CD14-positive monocyte (primary cell): ENCODE measurements around the gene DCPS. TPM values are rescaled to one million over a fixed set of nuclear protein-coding genes. Genes with fewer than 3 reads are reported as not detected.

Source experiments
- DNase-seq, 3 donors: peaks; one replicate each; pipeline ENCODE4 v3.0.0-alpha.2; 2011 to 2022
- H2AFZ ChIP-seq: 2 replicates; pipeline ENCODE4 v1.6.0; 2012; ENCODE audit warnings: mild to moderate bottlenecking, low read depth, low read length, inconsistent platforms; ENCODE audit not compliant: insufficient read depth, poor library complexity, severe bottlenecking
- H3K27ac ChIP-seq, 2 donors: 1 replicate in 1 of 2; 2 replicates in 1 of 2; pipeline ENCODE4 v1.5.1; 2012 to 2013; ENCODE audit warnings: low read length in 2 of 2, control low read depth in 1 of 2, inconsistent platforms in 1 of 2, low read depth in 1 of 2, mild to moderate bottlenecking in 1 of 2
- H3K27me3 ChIP-seq, 2 donors: one replicate each; pipeline versions ENCODE4 v1.6.0 to v1.6.1; 2011 to 2013; ENCODE audit warnings: low read length in 2 of 2; ENCODE audit not compliant: control insufficient read depth in 2 of 2, insufficient read depth in 2 of 2
- H3K36me3 ChIP-seq, 2 donors: replicated peaks in 1 of 2; 1 replicate in 1 of 2; 2 replicates in 1 of 2; pipeline versions ENCODE4 v1.5.1 to v1.6.1; 2012 to 2013; ENCODE audit warnings: low read length in 2 of 2, control low read depth in 1 of 2, inconsistent platforms in 1 of 2, mild to moderate bottlenecking in 1 of 2; ENCODE audit not compliant: insufficient read depth in 2 of 2, control insufficient read depth in 1 of 2
- H3K4me1 ChIP-seq, 2 donors: 1 replicate in 1 of 2; 2 replicates in 1 of 2; pipeline versions ENCODE4 v1.5.1 to v1.6.1; 2012 to 2013; ENCODE audit warnings: low read length in 2 of 2, control low read depth in 1 of 2, inconsistent platforms in 1 of 2, mild to moderate bottlenecking in 1 of 2, moderate library complexity in 1 of 2; ENCODE audit not compliant: insufficient read depth in 2 of 2, control insufficient read depth in 1 of 2
- H3K4me2 ChIP-seq: replicated peaks from 2 replicates; pipeline ENCODE3; 2012; ENCODE audit warnings: low read length, moderate library complexity, mild to moderate bottlenecking; ENCODE audit not compliant: poor library complexity, severe bottlenecking; ENCODE audit errors: extremely low read depth
- H3K4me3 ChIP-seq, 3 experiments: fragments of 200-600 bp in 1 of 3; sonication (generic) in 1 of 3; replicated peaks in 1 of 3; 1 replicate in 2 of 3; 2 replicates in 1 of 3; pipeline ENCODE4 v1.5.1; 2011 to 2013; ENCODE audit warnings: low read length in 3 of 3, mild to moderate bottlenecking in 3 of 3, control low read depth in 2 of 3, low read depth in 2 of 3, inconsistent platforms in 1 of 3, moderate library complexity in 1 of 3
- H3K79me2 ChIP-seq: 2 replicates; pipeline ENCODE4 v1.6.0; 2012; ENCODE audit warnings: mild to moderate bottlenecking, control low read depth, inconsistent platforms, low read length, moderate library complexity; ENCODE audit not compliant: insufficient read depth
- H3K9ac ChIP-seq: 2 replicates; pipeline ENCODE4 v1.6.0; 2017; ENCODE audit warnings: low read length, mild to moderate bottlenecking; ENCODE audit not compliant: insufficient read depth, poor library complexity, severe bottlenecking
- H3K9me3 ChIP-seq, 2 donors: replicated peaks in 1 of 2; 1 replicate in 1 of 2; 2 replicates in 1 of 2; pipeline versions ENCODE4 v1.5.1 to v1.6.1; 2012 to 2013; ENCODE audit warnings: low read length in 2 of 2, control low read depth in 1 of 2; ENCODE audit not compliant: control insufficient read depth in 1 of 2, insufficient read depth in 1 of 2
- H4K20me1 ChIP-seq: 2 replicates; pipeline ENCODE4 v1.6.0; 2012; ENCODE audit warnings: mild to moderate bottlenecking, low read length, control low read depth, moderate library complexity; ENCODE audit not compliant: insufficient read depth
- H3K27ac Mint-ChIP-seq, 7 donors: one replicate each; pipeline ENCODE4 v1.8.0; 2020; ENCODE audit warnings: mild to moderate bottlenecking in 7 of 7, mixed read lengths in 7 of 7, moderate library complexity in 6 of 7, inconsistent platforms in 2 of 7
- H3K27me3 Mint-ChIP-seq, 3 donors: one replicate each; pipeline ENCODE4 v1.8.0; 2021 to 2022; ENCODE audit warnings: low read depth in 3 of 3, mild to moderate bottlenecking in 3 of 3, mixed read lengths in 3 of 3, moderate library complexity in 3 of 3, inconsistent platforms in 1 of 3
- H3K36me3 Mint-ChIP-seq, 2 donors: one replicate each; pipeline ENCODE4 v1.8.0; 2020; ENCODE audit warnings: mixed read lengths in 2 of 2, inconsistent platforms in 1 of 2, mild to moderate bottlenecking in 1 of 2
- H3K4me1 Mint-ChIP-seq: one replicate; pipeline ENCODE4 v1.8.0; 2020; ENCODE audit warnings: mild to moderate bottlenecking, mixed read lengths
- H3K4me3 Mint-ChIP-seq, 2 donors: one replicate each; pipeline ENCODE4 v1.8.0; 2020; ENCODE audit warnings: mild to moderate bottlenecking in 2 of 2, mixed read lengths in 2 of 2, moderate library complexity in 1 of 2
- H3K9me3 Mint-ChIP-seq, 7 donors: one replicate each; pipeline ENCODE4 v1.8.0; 2020 to 2022; ENCODE audit warnings: mixed read lengths in 7 of 7, mild to moderate bottlenecking in 6 of 7, moderate library complexity in 6 of 7, inconsistent platforms in 2 of 7
- WGBS: methylation state at CpG from one replicate; pipeline ENCODE4 v1.1.5; 2013; ENCODE audit warnings: missing lambda C conversion rate; ENCODE audit not compliant: insufficient coverage; 5-methylcytosine and 5-hydroxymethylcytosine counted together
- intact Hi-C, 2 donors: fragments of 100-400 bp; cut with micrococcal nuclease; formaldehyde crosslinking; loops; one replicate each; pipeline versions ENCODE4 v1.15.0 to v1.15.1; 2023
- polyA plus RNA-seq, 3 donors: library from polyadenylated mRNA; depleted of rRNA in 1 of 3; unstranded in 2 of 3; stranded (reverse) in 1 of 3; fragments of 300-500 nt in 2 of 3; fragments of >200 nt in 1 of 3; fragmentation: Illumina TruSeq in 2 of 3; gene quantifications; 1 replicate in 2 of 3; 2 replicates in 1 of 3; pipeline ENCODE4 v1.2.3, GENCODE V29; 2012 to 2021
- TF ChIP-seq, protein P1 (sequence below): fragments of 200-600 bp; IDR thresholded peaks from one replicate; pipeline ENCODE4 v1.8.0; 2022; ENCODE audit warnings: antibody characterized with exemption, mild to moderate bottlenecking

The DCPS gene
- polyA plus RNA-seq, 3 donors = 26.3 to 30.7 (median 30.4) TPM

DNA sequence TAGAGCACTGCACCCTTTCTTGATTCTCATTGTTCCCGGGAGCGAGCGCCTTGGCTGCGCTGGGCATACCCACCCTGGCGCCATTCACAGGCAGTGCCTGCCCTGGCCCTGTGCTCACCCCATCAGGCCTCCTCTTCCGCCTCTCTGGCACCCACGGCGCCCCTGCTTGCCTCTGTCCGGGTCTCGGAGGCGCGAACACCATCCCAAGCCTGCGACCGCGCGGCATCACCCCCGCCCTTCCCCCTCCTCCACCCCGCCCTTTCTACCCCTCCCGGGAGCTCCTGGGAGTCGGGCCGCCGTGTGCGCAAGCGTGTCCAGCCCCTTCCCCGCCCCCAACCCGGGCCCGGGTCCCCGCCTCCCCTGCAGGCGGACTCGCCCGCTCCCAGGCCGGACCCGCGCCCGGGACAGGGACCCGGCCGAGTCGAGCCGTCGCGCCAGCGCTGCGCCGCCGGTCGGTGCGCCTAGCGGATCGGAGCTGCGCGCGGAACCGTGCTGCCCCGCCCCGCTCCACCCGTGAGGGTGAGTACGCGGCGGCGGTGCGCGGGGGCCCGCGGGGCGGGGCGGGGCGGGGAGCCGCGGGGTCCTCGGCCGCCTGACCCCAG lies 51.6 kb downstream of the DCPS start, which contains the start of gene ST3GAL4:
TSS of gene ST3GAL4 (plus strand) at position 363 of the 602 bp plus-strand sequence. CDS start 50,470 bp downstream, outside the sequence.
- TF ChIP-seq, protein P1, sequence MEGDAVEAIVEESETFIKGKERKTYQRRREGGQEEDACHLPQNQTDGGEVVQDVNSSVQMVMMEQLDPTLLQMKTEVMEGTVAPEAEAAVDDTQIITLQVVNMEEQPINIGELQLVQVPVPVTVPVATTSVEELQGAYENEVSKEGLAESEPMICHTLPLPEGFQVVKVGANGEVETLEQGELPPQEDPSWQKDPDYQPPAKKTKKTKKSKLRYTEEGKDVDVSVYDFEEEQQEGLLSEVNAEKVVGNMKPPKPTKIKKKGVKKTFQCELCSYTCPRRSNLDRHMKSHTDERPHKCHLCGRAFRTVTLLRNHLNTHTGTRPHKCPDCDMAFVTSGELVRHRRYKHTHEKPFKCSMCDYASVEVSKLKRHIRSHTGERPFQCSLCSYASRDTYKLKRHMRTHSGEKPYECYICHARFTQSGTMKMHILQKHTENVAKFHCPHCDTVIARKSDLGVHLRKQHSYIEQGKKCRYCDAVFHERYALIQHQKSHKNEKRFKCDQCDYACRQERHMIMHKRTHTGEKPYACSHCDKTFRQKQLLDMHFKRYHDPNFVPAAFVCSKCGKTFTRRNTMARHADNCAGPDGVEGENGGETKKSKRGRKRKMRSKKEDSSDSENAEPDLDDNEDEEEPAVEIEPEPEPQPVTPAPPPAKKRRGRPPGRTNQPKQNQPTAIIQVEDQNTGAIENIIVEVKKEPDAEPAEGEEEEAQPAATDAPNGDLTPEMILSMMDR = no peak
- H3K27me3 ChIP-seq = no peaks in the 10 kb centered on the region
- DNase-seq = peak; percentile 17 to 40 (median 20)
- peaks cover 55 to 75% of the 10 kb centered on the region in 2 donors for H3K4me1 ChIP-seq
- Mint-ChIP-seq H3K27ac (peak within 1 kb of the TSS in 6 of 7 donors; percentile 40 to 85 (median 56)), H3K4me1 (peaks cover 77% of the 10 kb centered on the region), H3K4me3 (peak within 1 kb of the TSS; percentile 85 to 90), H3K27me3 (peaks cover 0 to 12% (median 2%) of the 10 kb centered on the region in 3 donors), H3K9me3 (no peaks in the 10 kb centered on the region), H3K36me3 (peaks cover 5 to 9% of the 10 kb centered on the region in 2 donors)
- peak within 1 kb of the TSS; percentile 22 to 67 for H3K27ac ChIP-seq
- intact Hi-C loops = loop anchor here in 1 of 2 donors (5.0 kb wide), 1 partner anchor 43 kb away; no protein-coding TSS in a partner anchor
- peak within 1 kb of the TSS; percentile 93 for H3K4me2 ChIP-seq
- H3K4me3 ChIP-seq = peak within 1 kb of the TSS; percentile 51 to 81 (median 72)
- under 1% methylated on average over 67 of the region's 71 CpGs for WGBS
- no peaks in the 10 kb centered on the region for H3K36me3 ChIP-seq
- H3K9ac ChIP-seq = peak within 1 kb of the TSS; percentile 69
- peak within 1 kb of the TSS; percentile 92 for H2AFZ ChIP-seq
- H3K79me2 ChIP-seq = peaks cover 91% of the 10 kb centered on the region
- H3K9me3 ChIP-seq = no peaks in the 10 kb centered on the region
- H4K20me1 ChIP-seq = peaks cover 7% of the 10 kb centered on the region

DNA sequence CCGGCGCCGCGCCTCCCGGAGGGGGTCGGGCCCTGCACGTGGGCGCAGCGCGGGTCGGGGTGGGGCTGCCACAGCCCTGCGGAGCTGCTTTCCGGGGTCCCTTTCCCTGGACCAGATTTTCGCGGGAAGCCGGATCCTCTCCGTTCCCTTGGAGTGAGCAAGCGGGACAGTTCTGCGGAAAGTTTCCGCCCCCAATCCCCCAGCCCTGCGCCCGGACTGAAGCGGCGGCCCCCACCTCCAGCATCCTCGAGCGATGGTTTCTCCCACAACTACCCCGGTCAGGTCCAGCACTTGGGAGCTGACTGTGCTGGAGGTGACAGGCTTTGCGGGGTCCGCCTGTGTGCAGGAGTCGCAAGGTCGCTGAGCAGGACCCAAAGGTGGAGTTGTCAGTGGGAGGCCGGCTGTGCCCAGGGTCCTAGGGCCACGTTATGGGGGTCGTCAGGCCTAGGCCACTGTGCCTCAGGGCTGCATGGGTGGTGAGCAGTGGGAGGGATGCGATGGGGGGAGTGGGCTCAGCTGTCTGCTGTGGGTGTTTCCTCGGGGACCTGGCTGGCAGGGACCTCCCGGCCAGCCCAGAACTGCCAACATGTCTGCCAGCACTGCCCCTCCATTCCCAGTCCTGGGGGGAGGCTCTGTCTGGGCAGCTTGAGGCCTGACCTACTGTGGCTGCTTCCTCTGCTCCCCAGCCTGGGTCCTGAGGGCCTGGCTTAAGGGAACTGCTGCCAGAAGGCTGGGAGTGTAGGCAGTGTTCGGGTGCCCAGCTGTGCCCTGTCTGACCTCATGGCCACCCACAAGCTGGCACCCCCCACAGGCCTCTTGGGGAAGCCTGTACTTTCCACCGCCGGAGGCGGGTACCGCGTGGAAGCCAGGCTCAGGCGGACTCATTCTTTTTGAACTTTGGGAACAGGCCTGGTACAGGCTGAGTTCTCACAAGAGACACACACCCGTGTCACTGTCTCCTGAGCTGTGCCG lies 52.4 kb downstream of the DCPS start:
- intact Hi-C loops = loop anchor here in 1 of 2 donors (5.0 kb wide), 1 partner anchor 44 kb away; no protein-coding TSS in a partner anchor
- Mint-ChIP-seq H3K9me3 (no peaks in the 10 kb centered on the region), H3K4me1 (peaks cover 70% of the 10 kb centered on the region), H3K27ac (peak overlapping the region in 4 of 7 donors; percentile 18 to 54 (median 53)), H3K36me3 (peaks cover 2 to 5% of the 10 kb centered on the region in 2 donors), H3K4me3 (peak overlapping the region; percentile 80 to 83), H3K27me3 (peaks cover 0 to 12% (median 2%) of the 10 kb centered on the region in 3 donors)
- Histone ChIP-seq H3K36me3 (no peaks in the 10 kb centered on the region), H3K9me3 (no peaks in the 10 kb centered on the region), H3K9ac (peak overlapping the region; percentile 69), H4K20me1 (peaks cover 7% of the 10 kb centered on the region), H3K4me1 (peaks cover 54 to 69% of the 10 kb centered on the region in 2 donors), H3K27ac (peak overlapping the region; percentile 22 to 50), H3K4me2 (peak overlapping the region; percentile 93), H2AFZ (peak overlapping the region; percentile 73), H3K4me3 (peak overlapping the region; percentile 34 to 81 (median 48)), H3K79me2 (peaks cover 88% of the 10 kb centered on the region), H3K27me3 (no peaks in the 10 kb centered on the region)
- TF ChIP-seq, protein P1 = no peak
- WGBS = under 1% methylated on average over 29 of the region's 46 CpGs
- DNase-seq = peak; percentile 43 to 90 (median 54)
